Upper lobe of right lung (tissue), 1 donor: ENCODE results near the gene TLK2. TPM values are rescaled to one million over a fixed set of nuclear protein-coding genes. Genes with fewer than 3 reads are reported as not detected.

ENCODE experiments used
- ATAC-seq: fragments of 200-7000 bp; cut with Tn5 transposase; one replicate; pipeline ENCODE4 v1.9.1; 2020; ENCODE audit warnings: mild to moderate bottlenecking, moderate library complexity
- DNase-seq: peaks from one replicate; pipeline ENCODE4 v3.0.0-alpha.2; 2020
- H3K27ac ChIP-seq: fragments of 200-600 bp; one replicate; pipeline ENCODE4 v1.8.0; 2022
- H3K27me3 ChIP-seq: fragments of 200-600 bp; one replicate; pipeline ENCODE4 v1.8.0; 2022; ENCODE audit warnings: mild to moderate bottlenecking
- H3K36me3 ChIP-seq: fragments of 200-600 bp; one replicate; pipeline ENCODE4 v1.8.0; 2022
- H3K4me1 ChIP-seq: fragments of 200-600 bp; one replicate; pipeline ENCODE4 v1.8.0; 2022
- H3K4me3 ChIP-seq: fragments of 200-600 bp; one replicate; pipeline ENCODE4 v1.8.0; 2022; ENCODE audit warnings: mild to moderate bottlenecking
- H3K9me3 ChIP-seq: fragments of 200-600 bp; one replicate; pipeline ENCODE4 v1.8.0; 2022
- intact Hi-C: fragments of 100-400 bp; cut with DNase I; formaldehyde crosslinking; loops from one replicate; pipeline ENCODE4 v1.11.0; 2022
- total RNA-seq: library from RNA; stranded (reverse); fragmentation: NEBNext Ultra II Directional; extraction: Animal tissue kit (Norgen Biotek cat#: 25700); gene quantifications from one replicate; pipeline ENCODE4 v1.2.1, GENCODE V29; 2021
- TF ChIP-seq, protein P1 (sequence below): fragments of 200-600 bp; IDR thresholded peaks from one replicate; pipeline ENCODE4 v1.8.0; 2022; ENCODE audit warnings: antibody characterized with exemption
- donor health status: DM: no; HTN: yes; CAD: no; lungs with severe emphysema.

TLK2 gene
- total RNA-seq, 1 donor from 2014 or later = 38.4 TPM

DNA sequence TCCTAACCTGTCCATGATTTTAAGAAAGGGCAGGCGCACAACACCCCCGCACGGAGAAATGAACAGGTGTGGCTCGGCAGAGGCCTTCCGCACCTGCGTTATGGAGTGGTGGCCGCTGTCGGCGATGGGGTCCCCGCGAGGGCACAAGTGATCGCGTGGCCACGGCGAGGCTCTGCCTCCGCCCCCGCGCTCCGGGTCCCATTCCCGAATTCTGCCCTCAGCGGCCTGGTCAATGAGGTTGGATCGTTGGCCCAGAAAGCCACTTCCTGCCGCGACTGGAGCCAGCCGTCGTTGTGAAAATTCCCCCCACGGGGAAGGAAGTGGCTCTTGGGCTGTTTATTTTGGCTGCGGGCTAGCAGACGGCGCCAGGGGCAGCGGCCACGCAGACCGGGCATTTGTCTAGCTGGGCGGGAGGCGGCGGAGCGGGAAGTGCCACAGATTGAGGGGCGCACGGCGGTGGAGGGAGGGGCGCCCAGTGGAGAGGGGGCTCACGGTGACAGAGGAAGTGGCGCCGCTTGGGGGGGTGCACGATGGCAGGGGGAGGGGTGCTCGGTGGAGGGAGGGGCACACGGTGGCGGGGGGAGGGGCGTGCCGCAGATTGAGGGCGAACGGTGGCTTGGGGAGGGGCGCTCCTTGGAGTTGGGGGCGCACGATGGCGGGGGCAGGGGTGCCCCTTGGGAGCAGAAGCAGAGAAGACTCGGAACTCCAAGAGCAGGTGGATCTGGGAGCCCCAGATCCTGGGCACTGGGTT, 173.8 kb downstream of the TLK2 start:
- H3K27me3 ChIP-seq = no peaks in the 10 kb centered on the region
- peak overlapping the region; percentile 86 for H3K27ac ChIP-seq
- H3K4me3 ChIP-seq = peak overlapping the region; percentile 58
- intact Hi-C loops = no loop called here
- ATAC-seq (peak; percentile 80), DNase-seq (peak; percentile 90)
- H3K9me3 ChIP-seq = no peaks in the 10 kb centered on the region
- TF ChIP-seq, protein P1, sequence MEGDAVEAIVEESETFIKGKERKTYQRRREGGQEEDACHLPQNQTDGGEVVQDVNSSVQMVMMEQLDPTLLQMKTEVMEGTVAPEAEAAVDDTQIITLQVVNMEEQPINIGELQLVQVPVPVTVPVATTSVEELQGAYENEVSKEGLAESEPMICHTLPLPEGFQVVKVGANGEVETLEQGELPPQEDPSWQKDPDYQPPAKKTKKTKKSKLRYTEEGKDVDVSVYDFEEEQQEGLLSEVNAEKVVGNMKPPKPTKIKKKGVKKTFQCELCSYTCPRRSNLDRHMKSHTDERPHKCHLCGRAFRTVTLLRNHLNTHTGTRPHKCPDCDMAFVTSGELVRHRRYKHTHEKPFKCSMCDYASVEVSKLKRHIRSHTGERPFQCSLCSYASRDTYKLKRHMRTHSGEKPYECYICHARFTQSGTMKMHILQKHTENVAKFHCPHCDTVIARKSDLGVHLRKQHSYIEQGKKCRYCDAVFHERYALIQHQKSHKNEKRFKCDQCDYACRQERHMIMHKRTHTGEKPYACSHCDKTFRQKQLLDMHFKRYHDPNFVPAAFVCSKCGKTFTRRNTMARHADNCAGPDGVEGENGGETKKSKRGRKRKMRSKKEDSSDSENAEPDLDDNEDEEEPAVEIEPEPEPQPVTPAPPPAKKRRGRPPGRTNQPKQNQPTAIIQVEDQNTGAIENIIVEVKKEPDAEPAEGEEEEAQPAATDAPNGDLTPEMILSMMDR = no peak
- no peaks in the 10 kb centered on the region for H3K36me3 ChIP-seq
- H3K4me1 ChIP-seq = peaks cover 41% of the 10 kb centered on the region

GRCh38 chr17:62653002-62653825, 174.6 kb downstream of the TLK2 start:
- Histone ChIP-seq H3K9me3 (no peaks in the 10 kb centered on the region), H3K4me3 (peak overlapping the region; percentile 58), H3K36me3 (no peaks in the 10 kb centered on the region), H3K4me1 (peaks cover 39% of the 10 kb centered on the region), H3K27ac (peak overlapping the region; percentile 86), H3K27me3 (no peaks in the 10 kb centered on the region)
- intact Hi-C loops = no loop called here
- DNase-seq (peak; percentile 90), ATAC-seq (peak; percentile 75)
- TF ChIP-seq, protein P1 = no peak

DNA sequence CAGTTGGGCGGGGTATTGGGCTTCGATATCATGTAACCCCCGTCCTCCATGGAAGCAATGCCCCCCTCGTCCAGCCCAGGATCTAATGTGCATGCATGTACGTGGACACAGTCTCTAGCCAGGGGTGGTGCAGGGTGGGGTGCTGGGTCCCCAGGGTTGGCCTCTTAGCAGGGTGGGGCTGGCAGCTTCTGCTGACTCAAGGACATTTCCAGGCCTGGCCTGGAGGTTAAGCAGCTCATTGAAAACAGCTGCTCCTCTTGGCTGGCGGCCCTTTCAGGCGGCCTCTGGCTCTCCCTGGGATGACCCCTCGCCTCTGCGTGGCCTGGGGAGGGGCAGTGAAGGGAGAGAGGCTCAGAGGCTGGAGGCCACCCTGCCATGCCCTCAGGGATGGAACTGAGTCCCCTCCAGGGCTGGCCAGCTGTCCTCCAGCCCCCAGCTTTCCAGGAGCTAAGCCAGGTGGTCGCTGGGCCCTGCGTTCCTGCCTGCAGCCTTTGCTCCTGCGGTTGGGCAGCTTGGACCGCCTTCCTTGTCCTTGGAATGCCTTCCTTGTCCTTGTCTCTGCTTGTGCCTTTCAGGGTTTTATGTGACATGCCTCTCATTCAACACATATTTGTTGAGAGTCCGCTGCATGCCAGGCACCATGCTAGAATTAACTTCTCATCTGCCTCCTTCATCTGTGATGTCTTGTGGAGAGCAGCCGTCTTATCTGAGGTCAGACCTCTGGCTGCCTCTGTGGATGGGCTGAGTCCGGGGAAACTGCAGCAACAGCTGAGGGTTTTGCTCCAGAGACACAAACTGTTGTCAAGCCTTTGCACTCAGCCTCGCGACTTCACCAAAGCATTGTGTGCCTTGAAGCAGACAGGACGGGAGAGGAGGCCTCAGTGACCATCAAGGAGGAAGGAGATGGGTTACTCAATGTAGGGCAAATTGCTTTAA, 175.5 kb downstream of the TLK2 start:
- TF ChIP-seq, protein P1 = no peak
- Histone ChIP-seq H3K4me3 (peak overlapping the region; percentile 58), H3K36me3 (no peaks in the 10 kb centered on the region), H3K27me3 (no peaks in the 10 kb centered on the region), H3K4me1 (peaks cover 31% of the 10 kb centered on the region), H3K27ac (peak overlapping the region; percentile 86), H3K9me3 (no peaks in the 10 kb centered on the region)
- intact Hi-C loops = no loop called here
- DNase-seq (peak; percentile 77), ATAC-seq (peak; percentile 40)

DNA sequence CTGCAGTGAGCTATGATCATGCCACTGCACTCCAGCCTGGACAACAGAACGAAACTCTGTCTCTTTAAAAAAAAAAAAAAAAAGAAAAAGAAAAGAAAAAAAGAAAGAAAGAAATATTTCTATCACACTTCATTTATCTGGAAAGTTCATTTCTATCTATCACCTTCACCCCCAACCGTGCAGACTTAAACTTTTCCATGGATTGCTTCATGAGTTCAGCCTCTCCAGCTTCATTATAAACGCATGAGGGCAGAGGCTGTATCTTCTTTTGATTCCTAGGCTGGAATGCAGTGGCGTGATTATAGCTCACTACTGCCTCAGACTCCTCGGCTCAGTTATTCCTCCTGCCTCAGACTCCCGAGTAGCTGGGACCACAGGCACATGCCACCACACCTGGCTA, 177.0 kb downstream of the TLK2 start:
- no peak for ATAC-seq
- TF ChIP-seq, protein P1 = no peak
- intact Hi-C loops = no loop called here

DNA sequence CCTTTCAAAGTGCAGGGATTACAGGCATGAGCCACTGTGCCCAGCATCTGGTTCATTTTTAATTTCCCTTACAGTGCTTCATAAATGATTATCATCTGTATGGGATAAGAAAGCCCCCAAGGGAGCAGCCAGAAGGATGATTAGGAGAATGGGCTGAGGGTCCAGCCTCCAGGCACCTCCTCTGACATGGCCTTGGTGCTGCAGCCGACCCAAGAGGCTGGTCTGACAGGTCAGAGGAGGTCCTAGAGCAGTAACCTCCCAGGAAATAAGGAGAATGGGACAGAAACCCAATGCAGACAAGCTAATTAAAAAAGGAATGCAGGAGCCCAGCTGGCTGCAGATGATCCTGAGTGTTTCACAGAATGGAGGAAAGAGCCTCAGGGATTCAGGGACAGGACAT, 177.8 kb downstream of the TLK2 start:
- intact Hi-C loops = no loop called here
- peak; percentile 40 for DNase-seq
- no peaks in the 10 kb centered on the region for H3K36me3 ChIP-seq
- peaks cover 27% of the 10 kb centered on the region for H3K4me1 ChIP-seq
- no peaks in the 10 kb centered on the region for H3K9me3 ChIP-seq
- no peak overlapping the region for H3K27ac ChIP-seq
- TF ChIP-seq, protein P1 = no peak
- ATAC-seq = no peak
- no peaks in the 10 kb centered on the region for H3K27me3 ChIP-seq
- H3K4me3 ChIP-seq = no peak overlapping the region

More for the DNA sequence above, 177.0 kb downstream of the TLK2 start:
- Histone ChIP-seq H3K4me1 (peaks cover 27% of the 10 kb centered on the region), H3K27me3 (no peaks in the 10 kb centered on the region), H3K36me3 (no peaks in the 10 kb centered on the region), H3K9me3 (no peaks in the 10 kb centered on the region), H3K4me3 (no peak overlapping the region), H3K27ac (no peak overlapping the region)
- no peak for DNase-seq
